Astrocyte of the spinal cord (primary cell): Measurements from ENCODE around the gene MXI1.

ENCODE experiments used
- DNase-seq: peaks from one replicate; pipeline ENCODE4 v3.0.0; 2011; ENCODE audit warnings: low read depth, low spot score
- H3K4me3 ChIP-seq: 2 replicates; pipeline ENCODE4 v1.5.1; 2011; ENCODE audit warnings: low read depth, mild to moderate bottlenecking, low read length, moderate library complexity
- CTCF ChIP-seq: IDR thresholded peaks from 2 replicates; pipeline ENCODE4 v1.5.1; 2012; ENCODE audit warnings: low read depth, mild to moderate bottlenecking, low read length, inconsistent platforms
- in situ Hi-C: cut with HindIII; loops from 2 replicates; pipeline ENCODE4 v1.10.0; 2017; ENCODE audit warnings: low sequenced_read_pairs

Gene MXI1

DNA sequence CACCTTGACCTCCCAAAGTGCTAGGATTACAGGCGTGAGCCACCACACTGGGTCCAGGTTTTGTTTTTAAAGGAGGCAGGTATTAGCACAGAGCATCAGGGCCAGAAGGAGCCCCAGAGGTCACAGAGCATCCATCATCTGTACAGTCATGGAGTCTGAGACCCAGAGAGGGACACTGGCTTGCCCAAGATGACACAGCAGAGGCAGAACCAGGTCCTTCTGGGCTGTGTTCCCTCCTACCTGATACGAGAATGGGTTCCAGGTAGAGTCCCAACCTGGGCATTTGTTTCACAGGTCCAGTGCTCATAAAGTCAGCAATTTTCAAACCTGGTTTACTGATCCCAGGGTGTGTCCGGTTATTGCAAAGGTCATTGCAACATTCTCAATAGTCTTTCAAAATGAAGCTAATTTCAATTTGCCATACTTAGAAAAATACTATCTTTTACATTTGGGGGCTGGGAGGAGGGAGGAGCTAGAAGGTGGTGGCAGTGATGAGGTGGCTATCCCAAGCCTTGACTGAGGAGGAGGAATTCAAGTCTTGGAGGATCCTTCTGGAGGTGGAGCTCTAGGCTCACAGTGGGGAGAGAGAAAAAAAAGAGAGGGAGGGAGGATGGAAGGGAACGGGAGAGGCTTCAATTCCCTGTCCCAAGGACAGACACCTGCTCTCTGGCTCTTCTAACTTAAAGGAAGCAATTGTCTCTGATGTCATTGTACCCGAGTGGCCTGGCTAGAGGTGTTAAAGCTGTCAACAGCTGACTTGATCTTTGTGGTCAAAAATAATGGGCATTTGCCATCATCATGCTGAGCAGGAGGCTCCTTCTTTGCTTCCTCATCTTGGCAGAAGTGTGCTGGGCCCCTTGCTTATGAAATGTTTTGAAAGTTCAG is 8.1 kb downstream of the MXI1 start:
- TF ChIP-seq CTCF, result no peak
- H3K4me3 ChIP-seq, result no peak overlapping the region
- DNase-seq, result no peak
- in situ Hi-C loops, result no loop called here

GRCh38 chr10:110216240-110216639 is 8.8 kb downstream of the MXI1 start:
- H3K4me3 ChIP-seq, result no peak overlapping the region
- in situ Hi-C loops, result no loop called here
- no peak for TF ChIP-seq CTCF

DNA sequence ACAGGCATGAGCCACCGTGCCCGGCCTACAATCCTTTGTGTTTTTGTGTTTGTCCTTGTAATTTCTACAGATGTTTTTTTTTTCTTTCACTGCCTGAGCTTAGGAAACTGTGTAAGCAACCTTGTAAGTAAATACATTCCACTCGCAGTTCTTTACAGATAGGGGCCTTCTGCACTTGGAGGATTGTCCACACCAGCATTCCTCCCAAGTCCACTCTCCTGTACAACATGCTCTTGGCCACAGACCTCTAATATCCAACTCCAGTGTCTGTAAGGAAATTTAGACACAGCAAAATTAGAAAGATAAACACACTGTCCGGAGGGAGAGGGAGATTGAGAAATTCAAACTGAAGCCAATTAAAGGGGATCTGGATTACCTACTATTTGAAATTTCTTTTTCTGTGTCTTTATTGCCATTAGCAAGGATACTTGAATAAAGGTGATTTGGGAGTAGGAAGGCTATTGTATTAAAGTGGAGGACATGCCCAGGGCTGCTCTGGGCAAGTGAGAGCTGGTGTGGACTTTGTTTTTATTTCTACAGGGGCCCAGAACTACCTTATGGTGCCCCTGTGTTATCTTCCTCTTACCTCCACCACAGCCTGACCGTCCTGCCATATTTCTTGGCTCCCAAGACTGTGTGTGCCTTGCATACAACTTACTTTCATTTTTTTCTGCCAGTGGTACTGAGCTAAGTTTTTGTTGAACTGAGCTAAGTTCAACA is 9.7 kb downstream of the MXI1 start:
- H3K4me3 ChIP-seq, result no peak overlapping the region
- TF ChIP-seq CTCF, result no peak
- in situ Hi-C loops, result no loop called here

More at GRCh38 chr10:110216240-110216639, 8.8 kb downstream of the MXI1 start:
- no peak for DNase-seq

DNA sequence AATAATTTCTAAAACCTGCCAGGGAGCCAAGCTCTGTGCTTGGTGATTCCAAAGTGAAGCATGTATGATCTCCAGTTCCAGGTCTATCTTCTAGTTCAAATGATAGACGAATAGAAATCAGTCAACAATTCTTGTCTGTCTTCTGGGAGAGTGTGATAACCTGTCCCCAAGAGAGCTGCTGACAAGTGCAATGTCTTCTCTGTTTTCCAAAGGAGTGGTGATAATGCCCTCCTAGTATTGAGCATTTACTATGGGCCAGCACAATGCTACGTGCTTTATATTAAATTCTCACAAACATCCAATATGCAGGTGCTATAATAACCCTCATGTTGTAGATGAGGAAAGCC is 10.2 kb downstream of the MXI1 start:
- DNase-seq, result no peak
- no peak for TF ChIP-seq CTCF
- no peak overlapping the region for H3K4me3 ChIP-seq
- in situ Hi-C loops, result no loop called here

More for the DNA sequence above, 9.7 kb downstream of the MXI1 start:
- DNase-seq, result no peak

DNA sequence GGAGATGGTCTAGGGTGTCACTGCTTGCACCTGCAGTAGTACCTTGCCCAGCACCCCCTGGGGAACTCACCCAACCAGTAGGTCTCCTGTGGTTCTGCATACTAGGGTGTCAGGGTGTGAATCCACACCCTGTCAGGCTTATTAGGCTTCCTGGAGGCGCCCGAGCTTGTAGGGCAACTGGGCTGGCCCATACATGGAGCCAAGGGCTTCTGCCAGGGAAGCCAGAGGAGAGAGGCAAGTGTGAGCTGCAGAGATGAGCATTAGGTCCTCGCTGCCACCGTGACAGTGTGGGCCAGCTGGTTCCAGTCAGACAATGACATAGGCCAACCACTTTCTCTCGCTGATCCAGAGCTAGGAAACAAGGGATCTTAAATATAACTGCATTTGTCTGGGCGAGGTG is 11.2 kb downstream of the MXI1 start:
- no peak for TF ChIP-seq CTCF
- in situ Hi-C loops, result no loop called here
- DNase-seq, result no peak
- H3K4me3 ChIP-seq, result no peak overlapping the region

DNA sequence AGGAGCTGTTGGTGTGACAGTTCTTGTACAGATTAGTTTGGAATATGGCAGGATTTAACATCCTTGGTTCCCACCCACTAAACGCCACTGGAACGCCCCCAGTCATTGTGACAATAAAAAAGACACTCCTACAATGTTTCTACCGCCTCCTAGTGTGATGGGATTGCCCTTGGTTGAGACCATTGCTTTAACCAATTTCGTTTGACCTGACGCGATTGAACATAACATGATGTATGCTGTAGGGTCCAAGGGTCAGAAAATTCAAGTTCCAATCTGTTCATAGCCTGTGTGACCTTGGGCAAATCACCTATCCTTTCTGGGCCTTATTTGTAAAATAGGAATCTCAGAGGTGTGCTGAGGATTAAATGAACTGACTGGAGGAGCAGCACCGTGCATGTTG is 12.5 kb downstream of the MXI1 start:
- in situ Hi-C loops, result no loop called here
- TF ChIP-seq CTCF, result no peak
- no peak overlapping the region for H3K4me3 ChIP-seq
- DNase-seq, result no peak
